Common myeloid progenitor, CD34-positive (primary cell): ENCODE results near the gene CLDN14.

Experiments
- CTCF ChIA-PET: fragments of 350-600 bp; sonication (Branson Sonifier 250); formaldehyde crosslinking; loops from one replicate; lab custom pipeline; 2021; ENCODE audit warnings: antibody characterized with exemption; lab: Charles Lee
- POLR2A ChIA-PET: fragments of 350-600 bp; sonication (Branson Sonifier 250); formaldehyde crosslinking; loops from one replicate; lab custom pipeline; 2021; ENCODE audit warnings: antibody characterized with exemption; lab: Charles Lee
- DNase-seq, 3 donors: peaks; one replicate each; pipeline versions ENCODE4 v3.0.0 to v3.0.0-alpha.2; 2013
- H3K27ac ChIP-seq, 2 experiments: 1 replicate in 1 of 2; 2 replicates in 1 of 2; pipeline ENCODE4 v1.7.0; 2013; ENCODE audit warnings: inconsistent platforms in 2 of 2, low read length in 2 of 2, mild to moderate bottlenecking in 2 of 2, low read depth in 1 of 2, moderate library complexity in 1 of 2; ENCODE audit not compliant: severe bottlenecking in 2 of 2, insufficient read depth in 1 of 2, poor library complexity in 1 of 2
- H3K27me3 ChIP-seq, 5 experiments: replicated peaks in 2 of 5; 1 replicate in 3 of 5; 2 replicates in 2 of 5; pipeline versions ENCODE4 v1.6.1 to v1.7.0; 2013; ENCODE audit warnings: low read length in 4 of 5, mild to moderate bottlenecking in 2 of 5, moderate library complexity in 2 of 5, inconsistent platforms in 1 of 5; ENCODE audit not compliant: insufficient read depth in 5 of 5, control insufficient read depth in 4 of 5
- H3K36me3 ChIP-seq, 4 experiments: 1 replicate in 2 of 4; 2 replicates in 2 of 4; pipeline versions ENCODE4 v1.6.1 to v1.7.0; 2013; ENCODE audit warnings: low read length in 3 of 4, control low read depth in 1 of 4, mild to moderate bottlenecking in 1 of 4; ENCODE audit not compliant: control insufficient read depth in 4 of 4, insufficient read depth in 4 of 4
- H3K4me1 ChIP-seq, 4 experiments: 1 replicate in 3 of 4; 2 replicates in 1 of 4; pipeline versions ENCODE4 v1.6.1 to v1.7.1; 2013; ENCODE audit warnings: low read length in 3 of 4, mild to moderate bottlenecking in 3 of 4, control low read depth in 1 of 4, inconsistent platforms in 1 of 4, moderate library complexity in 1 of 4; ENCODE audit not compliant: control insufficient read depth in 4 of 4, insufficient read depth in 4 of 4; ENCODE audit errors: control extremely low read depth in 1 of 4
- H3K4me3 ChIP-seq, 7 experiments: 1 replicate in 4 of 7; 2 replicates in 3 of 7; pipeline versions ENCODE4 v1.5.1 to v1.7.0; 2013; ENCODE audit warnings: mild to moderate bottlenecking in 7 of 7, low read length in 6 of 7, moderate library complexity in 6 of 7, inconsistent platforms in 2 of 7, low read depth in 2 of 7, control low read depth in 1 of 7; ENCODE audit not compliant: insufficient read depth in 4 of 7, control insufficient read depth in 1 of 7; ENCODE audit errors: extremely low read depth in 1 of 7
- H3K9me3 ChIP-seq, 5 experiments: 1 replicate in 4 of 5; 2 replicates in 1 of 5; pipeline versions ENCODE4 v1.6.1 to v1.7.1; 2013; ENCODE audit warnings: low read length in 4 of 5, mild to moderate bottlenecking in 2 of 5, inconsistent platforms in 1 of 5, low read depth in 1 of 5, moderate library complexity in 1 of 5; ENCODE audit not compliant: control insufficient read depth in 4 of 5, insufficient read depth in 2 of 5; ENCODE audit errors: control extremely low read depth in 1 of 5
- WGBS: methylation state at CpG from one replicate; pipeline ENCODE4 v1.1.5; 2013; ENCODE audit not compliant: insufficient coverage; 5-methylcytosine and 5-hydroxymethylcytosine counted together

The CLDN14 gene

GRCh38 chr21:36464590-36464989 lies 15.3 kb downstream of the CLDN14 start:
- Histone ChIP-seq H3K9me3 (no peaks in the 10 kb centered on the region), H3K36me3 (no peaks in the 10 kb centered on the region), H3K27ac (no peak overlapping the region), H3K4me1 (peaks cover 0 to 16% (median 1%) of the 10 kb centered on the region in 4 experiments), H3K4me3 (no peak overlapping the region), H3K27me3 (no peaks in the 10 kb centered on the region)
- CTCF ChIA-PET = no interaction called here
- POLR2A ChIA-PET = no interaction called here
- no peak for DNase-seq
- 100% methylated on average over 2 of the region's 3 CpGs for WGBS

- no peak overlapping the region for H3K4me3 ChIP-seq
- no peaks in the 10 kb centered on the region for H3K27me3 ChIP-seq
- peak in 2 of 3 donors; percentile 23 to 57 for DNase-seq
- no peaks in the 10 kb centered on the region for H3K36me3 ChIP-seq
- 44% methylated on average over 8 of the region's 10 CpGs for WGBS
- H3K27ac ChIP-seq = no peak overlapping the region
- H3K9me3 ChIP-seq = no peaks in the 10 kb centered on the region
- H3K4me1 ChIP-seq = peaks cover 0 to 16% (median 1%) of the 10 kb centered on the region in 4 experiments
- CTCF ChIA-PET = no interaction called here
- POLR2A ChIA-PET = no interaction called here
Measured at GRCh38 chr21:36463991-36464390, 15.9 kb downstream of the CLDN14 start.

GRCh38 chr21:36463204-36463603 lies 16.7 kb downstream of the CLDN14 start:
- POLR2A ChIA-PET = no interaction called here
- Histone ChIP-seq H3K4me3 (no peak overlapping the region), H3K4me1 (peaks cover 0 to 16% (median 1%) of the 10 kb centered on the region in 4 experiments), H3K9me3 (no peaks in the 10 kb centered on the region), H3K36me3 (no peaks in the 10 kb centered on the region), H3K27me3 (no peaks in the 10 kb centered on the region), H3K27ac (no peak overlapping the region)
- DNase-seq = no peak
- WGBS = 93% methylated on average over 9 of the region's 10 CpGs
- CTCF ChIA-PET = no interaction called here

- DNase-seq = no peak
- Histone ChIP-seq H3K9me3 (no peaks in the 10 kb centered on the region), H3K27me3 (no peaks in the 10 kb centered on the region), H3K36me3 (no peaks in the 10 kb centered on the region), H3K4me1 (peaks cover 0 to 18% (median 2%) of the 10 kb centered on the region in 4 experiments), H3K27ac (no peak overlapping the region), H3K4me3 (no peak overlapping the region)
- ChIA-PET POLR2A (no interaction called here), CTCF (interaction anchor here (1.2 kb wide), 1 partner anchor 18 kb away, joined by 3 read pairs; no protein-coding TSS in a partner anchor)
- 94% methylated on average over 12 of the region's 14 CpGs for WGBS
Measured at GRCh38 chr21:36461918-36462486, 17.9 kb downstream of the CLDN14 start.

- no peaks in the 10 kb centered on the region for H3K36me3 ChIP-seq
- H3K27ac ChIP-seq = no peak overlapping the region
- POLR2A ChIA-PET = no interaction called here
- DNase-seq = no peak
- no peaks in the 10 kb centered on the region for H3K27me3 ChIP-seq
- peaks cover 0 to 24% (median 3%) of the 10 kb centered on the region in 4 experiments for H3K4me1 ChIP-seq
- WGBS = 97% methylated on average over 31 of the region's 34 CpGs
- CTCF ChIA-PET = interaction anchor here (1.2 kb wide), 1 partner anchor 18 kb away, joined by 3 read pairs; no protein-coding TSS in a partner anchor
- H3K9me3 ChIP-seq = no peaks in the 10 kb centered on the region
- H3K4me3 ChIP-seq = no peak overlapping the region
Measured at GRCh38 chr21:36461277-36461917, 18.5 kb downstream of the CLDN14 start.

GRCh38 chr21:36460866-36461265 lies 19.1 kb downstream of the CLDN14 start:
- POLR2A ChIA-PET = interaction anchor here (1.2 kb wide), 1 partner anchor 31 kb away, joined by 3 read pairs; no protein-coding TSS in a partner anchor
- Histone ChIP-seq H3K27me3 (no peaks in the 10 kb centered on the region), H3K36me3 (no peaks in the 10 kb centered on the region), H3K9me3 (no peaks in the 10 kb centered on the region), H3K4me3 (no peak overlapping the region), H3K4me1 (peaks cover 0 to 25% (median 3%) of the 10 kb centered on the region in 4 experiments), H3K27ac (no peak overlapping the region)
- DNase-seq = no peak
- over 99% methylated on average over 13 of the region's 16 CpGs for WGBS
- CTCF ChIA-PET = interaction anchor here (1.2 kb wide), 1 partner anchor 17 kb away, joined by 3 read pairs; no protein-coding TSS in a partner anchor

- POLR2A ChIA-PET = no interaction called here
- CTCF ChIA-PET = interaction anchor here (1.2 to 2.0 kb wide), 2 partner anchors 19 to 36 kb away, joined by 3 to 6 read pairs; no protein-coding TSS in a partner anchor
Measured at GRCh38 chr21:36459098-36459497, 20.8 kb downstream of the CLDN14 start.

More at GRCh38 chr21:36459098-36459497, 20.8 kb downstream of the CLDN14 start:
- no peaks in the 10 kb centered on the region for H3K9me3 ChIP-seq
- H3K36me3 ChIP-seq = no peaks in the 10 kb centered on the region
- peaks cover 0 to 22% (median 9%) of the 10 kb centered on the region in 4 experiments for H3K4me1 ChIP-seq
- H3K4me3 ChIP-seq = no peak overlapping the region
- DNase-seq = no peak
- no peak overlapping the region for H3K27ac ChIP-seq
- no peaks in the 10 kb centered on the region for H3K27me3 ChIP-seq
- WGBS = 96% methylated on average over 6 of the region's 6 CpGs
